SK-N-SH (cell line): ENCODE data around the gene ZNF346. TPM values are rescaled to one million over a fixed set of nuclear protein-coding genes. Genes with fewer than 3 reads are reported as not detected.

ENCODE experiments used
- CTCF ChIA-PET: fragments of 300-600, 350-600 bp; formaldehyde crosslinking; extraction: SDS; loops from one replicate; lab custom pipeline; 2021; lab: Yijun Ruan, JAX
- POLR2A ChIA-PET: fragments of 350-600 bp; sonication (Branson Sonifier 250); formaldehyde crosslinking; extraction: SDS; loops from one replicate; lab custom pipeline; 2020; ENCODE audit warnings: antibody characterized with exemption, inconsistent platforms; lab: Yijun Ruan, JAX
- DNase-seq: peaks from one replicate; pipeline ENCODE4 v3.0.0; 2012
- H2AFZ ChIP-seq: fragments of 200-600 bp; sonication (generic); 2 replicates; pipeline ENCODE4 v1.8.1; 2016; ENCODE audit warnings: antibody characterized with exemption, mild to moderate bottlenecking, low read depth
- H3F3A ChIP-seq: fragments of 200-600 bp; sonication (generic); replicated peaks from 2 replicates; pipeline ENCODE3; 2016; ENCODE audit warnings: antibody characterized with exemption, mild to moderate bottlenecking; ENCODE audit not compliant: insufficient read depth
- H3K27ac ChIP-seq, 2 experiments: fragments of 200-500 bp in 1 of 2; fragments of 200-600 bp in 1 of 2; sonication (Bioruptor generic) in 1 of 2; sonication (generic), shearing (Covaris generic) in 1 of 2; 2 replicates each; pipeline versions ENCODE4 v1.5.1 to v1.6.1; 2014 to 2016; ENCODE audit warnings: low read depth in 2 of 2, inconsistent platforms in 1 of 2, low read length in 1 of 2, mild to moderate bottlenecking in 1 of 2, mixed read lengths in 1 of 2
- H3K27me3 ChIP-seq: fragments of 200-600 bp; sonication (generic), shearing (Covaris generic); 2 replicates; pipeline ENCODE4 v1.6.1; 2016; ENCODE audit warnings: mixed run types; ENCODE audit not compliant: insufficient read depth
- H3K36me3 ChIP-seq, 2 experiments: fragments of 200-500 bp in 1 of 2; fragments of 200-600 bp in 1 of 2; sonication (Bioruptor generic) in 1 of 2; sonication (generic) in 1 of 2; replicated peaks in 1 of 2; 2 replicates each; pipeline versions ENCODE3 to v1.5.1; 2014 to 2016; ENCODE audit warnings: low read length in 1 of 2, mild to moderate bottlenecking in 1 of 2; ENCODE audit not compliant: insufficient read depth in 2 of 2, control insufficient read depth in 1 of 2
- H3K4me1 ChIP-seq, 2 experiments: fragments of 200-500 bp in 1 of 2; fragments of 200-600 bp in 1 of 2; sonication (Bioruptor generic) in 1 of 2; sonication (generic), shearing (Covaris generic) in 1 of 2; 2 replicates each; pipeline versions ENCODE4 v1.5.1 to v1.6.1; 2014 to 2016; ENCODE audit warnings: low read depth in 1 of 2, low read length in 1 of 2, mixed run types in 1 of 2; ENCODE audit not compliant: insufficient read depth in 2 of 2, control insufficient read depth in 1 of 2
- H3K4me2 ChIP-seq: fragments of 200-600 bp; sonication (generic), shearing (Covaris generic); 2 replicates; pipeline ENCODE4 v1.6.1; 2017; ENCODE audit warnings: mixed run types
- H3K4me3 ChIP-seq, 2 experiments: fragments of 200-500 bp in 1 of 2; fragments of 200-600 bp in 1 of 2; sonication (Bioruptor generic) in 1 of 2; sonication (generic), shearing (Covaris generic) in 1 of 2; 2 replicates each; pipeline versions ENCODE4 v1.5.1 to v1.8.1; 2014 to 2016; ENCODE audit warnings: low read depth in 2 of 2, inconsistent platforms in 1 of 2, low read length in 1 of 2, mild to moderate bottlenecking in 1 of 2, mixed read lengths in 1 of 2, moderate library complexity in 1 of 2
- H3K79me2 ChIP-seq: fragments of 200-600 bp; sonication (generic); 2 replicates; pipeline ENCODE4 v1.8.1; 2017; ENCODE audit warnings: mild to moderate bottlenecking; ENCODE audit not compliant: insufficient read depth
- H3K9ac ChIP-seq: fragments of 200-600 bp; sonication (generic); 2 replicates; pipeline ENCODE4 v1.6.1; 2017; ENCODE audit warnings: mixed run types
- H3K9me2 ChIP-seq: fragments of 200-600 bp; sonication (generic); 2 replicates; pipeline ENCODE4 v1.6.1; 2017; ENCODE audit warnings: mixed run types
- H3K9me3 ChIP-seq: fragments of 200-600 bp; sonication (generic); 2 replicates; pipeline ENCODE4 v1.6.1; 2017; ENCODE audit warnings: mixed run types, mild to moderate bottlenecking, moderate library complexity
- H4K20me1 ChIP-seq: fragments of 200-600 bp; sonication (generic); 2 replicates; pipeline ENCODE4 v1.6.1; 2017; ENCODE audit warnings: mild to moderate bottlenecking, mixed run types; ENCODE audit not compliant: insufficient read depth
- CHD2 ChIP-seq: fragments of 150-350 bp; IDR thresholded peaks from 2 replicates; pipeline ENCODE4 v1.6.1; 2018; ENCODE audit warnings: low read length; ENCODE audit not compliant: partially characterized antibody
- ELF1 ChIP-seq: IDR thresholded peaks from 2 replicates; pipeline ENCODE4 v1.4.0; 2012
- EP300 ChIP-seq, 2 experiments: IDR thresholded peaks; 2 replicates each; pipeline versions ENCODE4 v1.4.0 to v1.6.1; 2012; ENCODE audit warnings: borderline replicate concordance in 1 of 2, low read depth in 1 of 2, low read length in 1 of 2
- FOSL2 ChIP-seq: IDR thresholded peaks from 2 replicates; pipeline ENCODE4 v1.4.0; 2012; ENCODE audit warnings: low read depth, mild to moderate bottlenecking, moderate library complexity, borderline replicate concordance
- FOXJ3 ChIP-seq: sonication (generic); formaldehyde crosslinking; IDR thresholded peaks from 2 replicates; pipeline ENCODE4 v1.5.1; 2020; ENCODE audit warnings: mild to moderate bottlenecking, missing genetic modification reagents
- JUND ChIP-seq: IDR thresholded peaks from 2 replicates; pipeline ENCODE4 v1.4.0; 2012
- NRF1 ChIP-seq: IDR thresholded peaks from 2 replicates; pipeline ENCODE4 v1.6.1; 2012; ENCODE audit warnings: low read depth, mild to moderate bottlenecking, low read length
- POLR2AphosphoS5 ChIP-seq: IDR thresholded peaks from 2 replicates; pipeline ENCODE4 v1.6.1; 2012; ENCODE audit warnings: low read depth, low read length
- RCOR1 ChIP-seq: fragments of 150-350 bp; IDR thresholded peaks from 2 replicates; pipeline ENCODE4 v1.6.1; 2017; ENCODE audit warnings: antibody characterized with exemption, low read length
- RXRA ChIP-seq: IDR thresholded peaks from 2 replicates; pipeline ENCODE4 v1.4.0; 2012; ENCODE audit warnings: low read depth, mild to moderate bottlenecking, borderline replicate concordance
- SIN3A ChIP-seq: IDR thresholded peaks from 2 replicates; pipeline ENCODE4 v1.6.1; 2012; ENCODE audit warnings: low read depth, mild to moderate bottlenecking, low read length, moderate library complexity, borderline replicate concordance
- TCF12 ChIP-seq: IDR thresholded peaks from 2 replicates; pipeline ENCODE4 v1.4.0; 2012
- TEAD4 ChIP-seq: IDR thresholded peaks from 2 replicates; pipeline ENCODE4 v1.4.0; 2012; ENCODE audit warnings: mild to moderate bottlenecking, borderline replicate concordance; ENCODE audit not compliant: insufficient read depth
- ZBTB33 ChIP-seq: IDR thresholded peaks from 2 replicates; pipeline ENCODE4 v1.4.0; 2012; ENCODE audit warnings: low read depth, borderline replicate concordance
- WGBS: methylation state at CpG from one replicate; pipeline ENCODE4 v1.1.6; 2017; ENCODE audit warnings: low lambda C conversion rate; 5-methylcytosine and 5-hydroxymethylcytosine counted together
- polyA plus RNA-seq, 3 experiments: library from polyadenylated mRNA; depleted of rRNA; stranded (reverse); fragments of >200 nt; gene quantifications; 2 replicates each; pipeline ENCODE4 v1.2.3, GENCODE V29; 2012
- TF ChIP-seq, protein P1 (sequence below): IDR thresholded peaks from 2 replicates; pipeline ENCODE4; 2012

The ZNF346 gene
- polyA plus RNA-seq, 1 of the 3 experiments (the other 2 are of a cell fraction), result 15.1 TPM

- TF ChIP-seq NRF1, result no peak
- no peak for TF ChIP-seq POLR2AphosphoS5
- TF ChIP-seq ZBTB33, result no peak
These were observed 74.8 kb downstream of the ZNF346 start (continued) for GRCh38 chr5:177097016-177097985.

- Histone ChIP-seq H4K20me1 (no peaks in the 10 kb centered on the region), H3K27ac (no peak overlapping the region), H3K9me3 (no peaks in the 10 kb centered on the region), H3K4me2 (no peak overlapping the region)
- no peak for TF ChIP-seq TCF12
- TF ChIP-seq TEAD4, result no peak
- TF ChIP-seq, all 33 proteins: peak for 0
- H3K36me3 ChIP-seq, result no peaks in the 10 kb centered on the region
- no peaks in the 10 kb centered on the region for H3K27me3 ChIP-seq
- H3F3A ChIP-seq, result no peaks in the 10 kb centered on the region
- ChIA-PET CTCF (interaction anchor here (0.8 to 8.5 kb wide), 8 partner anchors 11 to 437 kb away, joined by 3 to 69 read pairs (median 5); partner anchors contain the start of gene FGFR4), POLR2A (interaction anchor here (1.3 kb wide), 1 partner anchor 12 kb away, joined by 3 read pairs; the partner anchor contains the start of gene FGFR4)
- WGBS, result 76% methylated on average over 6 of the region's 6 CpGs
- no peaks in the 10 kb centered on the region for H3K79me2 ChIP-seq
- DNase-seq, result no peak
- no peak overlapping the region for H2AFZ ChIP-seq
- H3K4me3 ChIP-seq, result no peak overlapping the region
- no peak overlapping the region for H3K9ac ChIP-seq
- H3K4me1 ChIP-seq, result peaks cover 0 to 16% of the 10 kb centered on the region in 2 experiments; a peak in 1 of 4 replicates
- no peaks in the 10 kb centered on the region for H3K9me2 ChIP-seq
These were observed 75.6 kb downstream of the ZNF346 start for GRCh38 chr5:177098120-177098469.

DNA sequence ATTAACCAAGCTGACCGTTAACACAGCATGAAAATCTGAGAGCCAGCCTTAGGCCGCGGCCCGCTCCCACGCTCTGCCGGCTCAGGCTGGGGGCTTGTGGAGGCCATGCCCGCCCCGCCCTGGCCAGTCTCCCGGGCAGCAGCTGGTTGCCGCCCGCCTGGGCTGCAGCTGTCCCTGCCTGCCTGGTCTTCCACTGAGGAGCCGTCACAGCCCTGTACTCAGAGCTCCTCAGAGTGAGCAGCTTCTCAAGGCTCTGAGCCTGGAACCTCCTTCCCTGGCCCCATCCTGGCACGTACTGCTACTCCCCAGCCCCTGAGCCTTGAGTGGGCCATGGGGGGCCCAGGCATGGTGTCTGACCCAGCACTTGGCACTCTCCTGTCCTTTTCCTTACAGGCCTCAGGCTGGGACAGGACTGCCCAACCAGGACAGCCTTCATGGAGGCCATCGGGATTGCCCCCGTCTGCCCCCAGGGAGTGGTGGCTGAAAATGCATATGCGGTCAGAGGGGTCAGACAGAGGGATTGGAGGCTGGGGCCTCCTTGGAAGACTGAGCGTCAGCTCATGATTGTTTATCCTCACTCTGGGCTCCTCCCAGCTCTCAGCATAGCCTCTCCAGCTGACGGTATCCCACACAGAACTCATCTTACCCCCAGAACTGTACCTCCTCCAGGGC lies 76.1 kb downstream of the ZNF346 start:
- Histone ChIP-seq H4K20me1 (no peaks in the 10 kb centered on the region), H3K9me3 (no peaks in the 10 kb centered on the region), H2AFZ (no peak overlapping the region), H3K9ac (no peak overlapping the region), H3F3A (no peaks in the 10 kb centered on the region), H3K27ac (peak overlapping the region in 1 of 2 experiments; percentile 41; a peak in 2 of 4 replicates), H3K9me2 (no peaks in the 10 kb centered on the region), H3K4me1 (peaks cover 0 to 16% of the 10 kb centered on the region in 2 experiments; a peak in 1 of 4 replicates), H3K27me3 (no peaks in the 10 kb centered on the region), H3K79me2 (no peaks in the 10 kb centered on the region), H3K4me2 (no peak overlapping the region), H3K4me3 (no peak overlapping the region), H3K36me3 (no peaks in the 10 kb centered on the region)
- WGBS, result 84% methylated on average over 8 of the region's 18 CpGs
- POLR2A ChIA-PET, result interaction anchor here (1.3 kb wide), 1 partner anchor 12 kb away, joined by 3 read pairs; the partner anchor contains the start of gene FGFR4
- peak; percentile 82 for DNase-seq
- CTCF ChIA-PET, result interaction anchor here (0.8 to 8.5 kb wide), 7 partner anchors 12 to 438 kb away, joined by 3 to 69 read pairs (median 5); partner anchors contain the start of gene FGFR4
- TF ChIP-seq ELF1 (no peak), CHD2 (no peak), FOXJ3 (CRISPR knock-in tag) (no peak), FOSL2 (no peak), POLR2AphosphoS5 (no peak), RXRA (no peak), EP300 (IDR thresholded peaks at IDR 0.05; ENCODE audit: borderline replicate concordance in 1 of 2, low read depth in 1 of 2, low read length in 1 of 2) (no peak), RCOR1 (no peak), JUND (no peak), SIN3A (no peak)
- TF ChIP-seq, protein P1, sequence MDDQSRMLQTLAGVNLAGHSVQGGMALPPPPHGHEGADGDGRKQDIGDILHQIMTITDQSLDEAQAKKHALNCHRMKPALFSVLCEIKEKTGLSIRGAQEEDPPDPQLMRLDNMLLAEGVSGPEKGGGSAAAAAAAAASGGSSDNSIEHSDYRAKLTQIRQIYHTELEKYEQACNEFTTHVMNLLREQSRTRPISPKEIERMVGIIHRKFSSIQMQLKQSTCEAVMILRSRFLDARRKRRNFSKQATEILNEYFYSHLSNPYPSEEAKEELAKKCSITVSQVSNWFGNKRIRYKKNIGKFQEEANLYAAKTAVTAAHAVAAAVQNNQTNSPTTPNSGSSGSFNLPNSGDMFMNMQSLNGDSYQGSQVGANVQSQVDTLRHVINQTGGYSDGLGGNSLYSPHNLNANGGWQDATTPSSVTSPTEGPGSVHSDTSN, result no peak
- TF ChIP-seq, all 33 proteins: peak for 0
